Mammary epithelial cell (primary cell): Measurements from ENCODE around the gene OPA1.

Experiments
- EZH2 ChIP-seq: IDR thresholded peaks from 2 replicates; pipeline ENCODE4 v1.6.1; 2012; ENCODE audit warnings: low read length, inconsistent platforms, borderline replicate concordance
- TF ChIP-seq, protein P1 (sequence below), 2 donors: IDR thresholded peaks in 1 of 2; conservative IDR thresholded peaks in 1 of 2; 2 replicates each; pipeline ENCODE4 v1.5.1; 2011 to 2012; ENCODE audit warnings: inconsistent platforms in 2 of 2, low read length in 2 of 2, mild to moderate bottlenecking in 2 of 2, control low read depth in 1 of 2, low read depth in 1 of 2; ENCODE audit not compliant: insufficient read depth in 1 of 2; ENCODE audit errors: extremely low read depth in 1 of 2

DNA sequence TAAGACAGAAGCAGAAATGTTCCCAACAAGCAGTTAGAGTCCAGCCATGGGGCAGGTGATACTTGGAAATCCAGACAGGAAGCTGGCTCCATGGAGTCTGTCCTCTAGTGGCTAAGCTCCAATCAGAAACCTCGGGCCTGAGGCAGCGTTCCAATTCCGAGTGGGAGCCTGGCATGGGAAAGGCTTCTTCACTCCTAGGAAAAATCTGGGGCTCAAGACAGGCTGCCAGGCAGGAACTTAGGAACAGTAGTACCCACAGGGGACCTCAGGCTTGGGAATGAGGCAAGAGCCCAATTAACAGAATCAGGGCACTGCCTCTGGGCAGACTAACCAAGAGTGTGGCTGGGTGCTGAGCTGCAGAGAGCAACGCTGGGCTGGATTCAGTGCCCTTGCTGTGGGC lies 32.1 kb upstream of the OPA1 start:
- TF ChIP-seq, protein P1, sequence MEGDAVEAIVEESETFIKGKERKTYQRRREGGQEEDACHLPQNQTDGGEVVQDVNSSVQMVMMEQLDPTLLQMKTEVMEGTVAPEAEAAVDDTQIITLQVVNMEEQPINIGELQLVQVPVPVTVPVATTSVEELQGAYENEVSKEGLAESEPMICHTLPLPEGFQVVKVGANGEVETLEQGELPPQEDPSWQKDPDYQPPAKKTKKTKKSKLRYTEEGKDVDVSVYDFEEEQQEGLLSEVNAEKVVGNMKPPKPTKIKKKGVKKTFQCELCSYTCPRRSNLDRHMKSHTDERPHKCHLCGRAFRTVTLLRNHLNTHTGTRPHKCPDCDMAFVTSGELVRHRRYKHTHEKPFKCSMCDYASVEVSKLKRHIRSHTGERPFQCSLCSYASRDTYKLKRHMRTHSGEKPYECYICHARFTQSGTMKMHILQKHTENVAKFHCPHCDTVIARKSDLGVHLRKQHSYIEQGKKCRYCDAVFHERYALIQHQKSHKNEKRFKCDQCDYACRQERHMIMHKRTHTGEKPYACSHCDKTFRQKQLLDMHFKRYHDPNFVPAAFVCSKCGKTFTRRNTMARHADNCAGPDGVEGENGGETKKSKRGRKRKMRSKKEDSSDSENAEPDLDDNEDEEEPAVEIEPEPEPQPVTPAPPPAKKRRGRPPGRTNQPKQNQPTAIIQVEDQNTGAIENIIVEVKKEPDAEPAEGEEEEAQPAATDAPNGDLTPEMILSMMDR (conservative IDR thresholded peaks at IDR 0.05 in 1 of 2, IDR thresholded peaks at IDR 0.05 in 1 of 2; ENCODE audit: extremely low read depth in 1 of 2, insufficient read depth in 1 of 2, low read depth in 1 of 2, low read length in 2 of 2): no peak
- TF ChIP-seq EZH2: no peak
